ENCODE measurements around the gene HTR3E. TPM values are rescaled to one million over a fixed set of nuclear protein-coding genes. Genes with fewer than 3 reads are reported as not detected.
"Not testable (repeated sequence)": the region's sequence is repeated elsewhere in the genome, so short reads cannot be mapped to it uniquely, and the experiment has no call there.

HTR3E gene, protein sequence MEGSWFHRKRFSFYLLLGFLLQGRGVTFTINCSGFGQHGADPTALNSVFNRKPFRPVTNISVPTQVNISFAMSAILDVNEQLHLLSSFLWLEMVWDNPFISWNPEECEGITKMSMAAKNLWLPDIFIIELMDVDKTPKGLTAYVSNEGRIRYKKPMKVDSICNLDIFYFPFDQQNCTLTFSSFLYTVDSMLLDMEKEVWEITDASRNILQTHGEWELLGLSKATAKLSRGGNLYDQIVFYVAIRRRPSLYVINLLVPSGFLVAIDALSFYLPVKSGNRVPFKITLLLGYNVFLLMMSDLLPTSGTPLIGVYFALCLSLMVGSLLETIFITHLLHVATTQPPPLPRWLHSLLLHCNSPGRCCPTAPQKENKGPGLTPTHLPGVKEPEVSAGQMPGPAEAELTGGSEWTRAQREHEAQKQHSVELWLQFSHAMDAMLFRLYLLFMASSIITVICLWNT
- total RNA-seq, result not detected in 2 replicates

DNA sequence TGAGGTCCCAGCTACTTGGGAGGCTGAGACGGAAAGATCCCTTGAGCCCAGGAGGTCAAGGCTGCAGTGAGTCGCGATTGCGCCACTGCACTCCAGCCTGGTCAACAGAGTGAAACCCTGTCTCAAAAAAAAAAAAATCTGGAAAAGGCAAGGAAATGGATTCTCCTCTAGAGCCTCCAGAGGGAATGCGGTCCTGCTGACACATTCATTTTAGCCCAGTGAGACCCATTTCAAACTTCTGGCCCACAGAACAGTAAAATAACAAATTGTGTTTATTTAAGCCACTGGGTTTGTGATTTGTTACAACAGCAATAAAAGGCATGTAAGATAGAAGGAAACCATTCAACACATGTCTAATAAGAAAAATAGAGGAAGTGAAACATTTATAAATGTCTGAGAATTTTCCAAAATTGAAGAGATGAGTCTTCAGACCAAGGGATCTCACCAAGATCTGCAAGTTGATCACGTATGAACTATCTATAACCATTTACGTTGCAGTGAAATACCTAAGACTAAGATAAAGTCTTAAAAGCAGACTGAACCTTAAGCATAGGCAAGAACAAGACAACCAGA lies at the start of gene HTR3E:
Gene HTR3E (plus strand): TSS at position 254 of the 573 bp plus-strand sequence. CDS start 466 bp downstream, outside the sequence.
- intact Hi-C loops (cut with micrococcal nuclease), result no loop called here
- DNase-seq (ENCODE audit: low spot score), result no peak
- Mint-ChIP-seq H3K9me3 (peaks cover 15% of the 10 kb centered on the region), H3K27ac (no peak within 1 kb of the TSS), H3K27me3 (ENCODE audit: low read depth) (no peaks in the 10 kb centered on the region), H3K4me3 (ENCODE audit: low read depth) (no peak within 1 kb of the TSS), H3K4me1 (ENCODE audit: low read depth) (no peaks in the 10 kb centered on the region), H3K36me3 (ENCODE audit: low read depth) (peaks cover 6% of the 10 kb centered on the region)

DNA sequence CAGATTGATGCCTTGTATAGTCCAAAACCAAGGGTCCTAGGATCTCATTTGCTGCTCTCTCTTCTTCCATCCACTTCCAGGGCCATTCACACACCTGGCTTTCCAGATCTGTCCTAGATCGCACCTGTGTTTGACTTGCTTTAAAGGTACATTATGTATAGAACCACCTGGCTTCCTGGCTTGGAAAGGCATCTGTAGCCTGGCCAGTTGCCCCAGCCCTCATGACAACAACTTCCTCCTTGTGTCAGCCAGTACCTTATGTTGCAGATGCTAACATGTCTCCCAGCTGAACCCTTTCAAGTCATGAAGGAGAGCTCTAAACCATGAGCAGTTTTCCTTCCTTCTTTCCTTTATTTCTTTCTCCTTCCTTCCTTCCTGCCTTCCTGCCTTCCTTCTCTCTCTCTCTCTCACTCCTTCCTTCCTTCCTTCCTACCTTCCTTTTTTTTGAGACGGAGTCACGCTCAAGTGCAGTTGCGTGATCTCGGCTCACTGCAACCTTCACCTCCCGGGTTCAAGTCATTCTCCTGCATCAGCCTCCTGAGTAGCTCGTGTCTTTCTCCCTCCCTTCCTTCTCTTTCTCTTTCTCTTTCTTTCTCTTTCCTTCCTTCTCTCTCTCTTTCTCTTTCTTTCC lies 46.5 kb upstream of the HTR3E start:
- H3K27me3 Mint-ChIP-seq (ENCODE audit: low read depth), result peaks cover 8% of the 10 kb centered on the region
- intact Hi-C loops (cut with micrococcal nuclease), result no loop called here

DNA sequence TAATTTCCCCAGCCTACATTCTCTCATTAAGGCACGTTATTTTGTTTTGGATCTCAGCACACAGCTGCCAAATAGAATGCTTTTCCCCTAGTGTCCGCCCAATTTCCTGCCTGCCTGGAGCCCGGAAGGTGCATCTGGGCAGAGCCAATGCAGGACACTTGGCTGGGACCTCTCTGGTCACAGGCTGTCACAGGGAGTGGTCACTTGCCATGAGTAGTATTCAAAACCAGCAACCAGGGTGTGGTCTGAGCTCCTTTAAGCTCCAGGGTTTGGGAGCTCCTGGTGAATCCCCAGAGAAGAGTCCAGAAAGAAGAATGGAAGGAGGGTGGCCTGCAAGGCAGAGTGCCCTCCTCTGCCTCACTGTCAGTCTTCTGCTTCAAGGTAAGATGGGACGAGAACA lies 44.1 kb upstream of the HTR3E start, which contains the start of gene HTR3C:
Gene HTR3C (plus strand): TSS at position 281 of the 400 bp plus-strand sequence. CDS start 34 bp downstream, at position 315.
- Mint-ChIP-seq H3K4me3 (ENCODE audit: low read depth) (no peak within 1 kb of the TSS), H3K27me3 (ENCODE audit: low read depth) (peaks cover 8% of the 10 kb centered on the region), H3K4me1 (ENCODE audit: low read depth) (no peaks in the 10 kb centered on the region), H3K9me3 (no peaks in the 10 kb centered on the region), H3K27ac (no peak within 1 kb of the TSS), H3K36me3 (ENCODE audit: low read depth) (no peaks in the 10 kb centered on the region)
- intact Hi-C loops (cut with micrococcal nuclease), result no loop called here
- DNase-seq (ENCODE audit: low spot score), result no peak

More for the DNA sequence above, 46.5 kb upstream of the HTR3E start:
- no peaks in the 10 kb centered on the region for H3K36me3 Mint-ChIP-seq (ENCODE audit: low read depth)
- no peak overlapping the region for H3K27ac Mint-ChIP-seq
- no peaks in the 10 kb centered on the region for H3K4me1 Mint-ChIP-seq (ENCODE audit: low read depth)
- H3K9me3 Mint-ChIP-seq, result no peaks in the 10 kb centered on the region
- H3K4me3 Mint-ChIP-seq (ENCODE audit: low read depth), result no peak overlapping the region
- DNase-seq (ENCODE audit: low spot score), result no peak

DNA sequence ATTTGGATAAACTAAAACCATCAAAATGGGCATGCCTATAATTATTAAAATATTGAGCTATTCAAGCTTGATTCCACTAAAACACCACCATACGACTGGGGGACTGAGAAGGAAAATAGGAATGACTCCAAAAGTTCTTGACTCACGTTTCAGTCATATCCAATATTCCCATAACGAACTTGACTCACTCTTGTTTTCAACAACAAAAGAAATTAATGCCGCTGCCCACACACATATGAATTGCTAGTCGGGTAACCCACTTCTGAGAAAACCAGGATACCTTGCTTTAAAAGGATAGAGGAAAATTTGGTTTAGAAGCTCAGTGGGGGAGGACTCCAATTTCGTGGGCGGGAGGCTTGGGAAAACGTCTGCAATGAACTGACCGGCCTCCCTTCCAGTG lies 38.8 kb upstream of the HTR3E start:
- H3K27ac Mint-ChIP-seq, result no peak overlapping the region
- no peaks in the 10 kb centered on the region for H3K4me1 Mint-ChIP-seq (ENCODE audit: low read depth)
- no peak for DNase-seq (ENCODE audit: low spot score)
- peaks cover 2% of the 10 kb centered on the region for H3K27me3 Mint-ChIP-seq (ENCODE audit: low read depth)
- H3K4me3 Mint-ChIP-seq (ENCODE audit: low read depth), result no peak overlapping the region
- no peaks in the 10 kb centered on the region for H3K9me3 Mint-ChIP-seq
- H3K36me3 Mint-ChIP-seq (ENCODE audit: low read depth), result no peaks in the 10 kb centered on the region
- intact Hi-C loops (cut with micrococcal nuclease), result no loop called here

DNA sequence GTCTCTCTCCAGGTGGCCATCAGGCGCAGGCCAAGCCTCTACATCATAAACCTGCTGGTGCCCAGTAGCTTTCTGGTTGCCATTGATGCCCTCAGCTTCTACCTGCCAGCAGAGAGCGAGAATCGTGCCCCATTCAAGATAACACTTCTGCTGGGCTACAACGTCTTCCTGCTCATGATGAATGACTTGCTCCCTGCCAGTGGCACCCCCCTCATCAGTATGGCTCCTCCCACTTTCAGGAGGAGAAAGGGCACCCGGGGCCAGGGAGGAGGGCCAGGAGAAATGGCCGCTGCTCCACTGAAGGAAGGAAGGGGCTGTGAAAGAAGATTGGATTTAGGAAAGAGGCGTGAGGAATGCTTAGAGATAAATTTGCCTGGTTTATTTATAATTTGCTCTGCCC lies 37.4 kb upstream of the HTR3E start:
- Mint-ChIP-seq H3K4me3 (ENCODE audit: low read depth) (no peak overlapping the region), H3K9me3 (no peaks in the 10 kb centered on the region), H3K36me3 (ENCODE audit: low read depth) (no peaks in the 10 kb centered on the region), H3K27me3 (ENCODE audit: low read depth) (peaks cover 6% of the 10 kb centered on the region), H3K4me1 (ENCODE audit: low read depth) (no peaks in the 10 kb centered on the region), H3K27ac (no peak overlapping the region)
- intact Hi-C loops (cut with micrococcal nuclease), result no loop called here
- DNase-seq (ENCODE audit: low spot score), result no peak

DNA sequence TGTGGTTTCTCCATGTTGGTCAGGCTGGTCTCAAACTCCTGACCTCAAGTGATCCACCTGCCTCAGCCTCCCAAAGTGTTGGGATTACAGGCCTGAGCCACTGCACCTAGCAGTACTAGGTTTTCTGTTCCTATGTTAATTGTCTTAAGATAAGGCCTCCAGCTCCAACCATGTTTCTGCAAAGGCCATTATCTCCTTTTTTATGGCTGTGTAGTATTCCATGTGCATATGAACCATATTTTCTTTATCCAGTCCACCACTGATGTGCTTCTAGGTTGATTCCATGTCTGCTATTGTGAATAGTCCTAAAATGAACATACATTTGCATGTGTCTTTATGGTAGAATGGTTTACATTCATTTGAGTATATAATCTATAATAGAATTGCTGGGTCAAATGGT lies 34.2 kb upstream of the HTR3E start:
- intact Hi-C loops (cut with micrococcal nuclease), result no loop called here
- no peak overlapping the region for H3K27ac Mint-ChIP-seq
- no peaks in the 10 kb centered on the region for H3K4me1 Mint-ChIP-seq (ENCODE audit: low read depth)
- no peaks in the 10 kb centered on the region for H3K9me3 Mint-ChIP-seq
- H3K36me3 Mint-ChIP-seq (ENCODE audit: low read depth), result no peaks in the 10 kb centered on the region
- DNase-seq (ENCODE audit: low spot score), result no peak
- H3K27me3 Mint-ChIP-seq (ENCODE audit: low read depth), result peaks cover 6% of the 10 kb centered on the region
- no peak overlapping the region for H3K4me3 Mint-ChIP-seq (ENCODE audit: low read depth)

DNA sequence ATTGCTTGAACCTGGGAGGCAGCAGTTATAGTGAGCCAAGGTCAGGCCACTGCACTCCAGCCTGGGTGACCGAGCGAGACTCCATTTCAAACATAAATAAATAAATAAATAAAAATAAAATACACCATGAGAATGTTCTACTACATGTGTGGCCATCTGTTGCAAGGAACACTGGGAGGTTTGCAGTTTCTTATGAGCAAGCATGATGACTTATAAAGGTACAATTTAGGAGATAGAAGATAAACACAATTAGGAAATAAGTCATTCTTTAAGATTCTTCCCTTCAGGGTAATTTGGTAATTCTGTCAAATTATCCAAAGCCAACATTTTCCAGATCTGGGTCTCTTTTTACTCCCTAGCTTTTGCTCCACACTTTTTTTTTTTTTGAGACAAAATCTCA lies 30.7 kb upstream of the HTR3E start:
- Mint-ChIP-seq H3K36me3 (ENCODE audit: low read depth) (no peaks in the 10 kb centered on the region), H3K9me3 (no peaks in the 10 kb centered on the region), H3K27ac (no peak overlapping the region), H3K27me3 (ENCODE audit: low read depth) (peaks cover 9% of the 10 kb centered on the region), H3K4me1 (ENCODE audit: low read depth) (no peaks in the 10 kb centered on the region), H3K4me3 (ENCODE audit: low read depth) (no peak overlapping the region)
- no peak for DNase-seq (ENCODE audit: low spot score)
- intact Hi-C loops (cut with micrococcal nuclease), result no loop called here

DNA sequence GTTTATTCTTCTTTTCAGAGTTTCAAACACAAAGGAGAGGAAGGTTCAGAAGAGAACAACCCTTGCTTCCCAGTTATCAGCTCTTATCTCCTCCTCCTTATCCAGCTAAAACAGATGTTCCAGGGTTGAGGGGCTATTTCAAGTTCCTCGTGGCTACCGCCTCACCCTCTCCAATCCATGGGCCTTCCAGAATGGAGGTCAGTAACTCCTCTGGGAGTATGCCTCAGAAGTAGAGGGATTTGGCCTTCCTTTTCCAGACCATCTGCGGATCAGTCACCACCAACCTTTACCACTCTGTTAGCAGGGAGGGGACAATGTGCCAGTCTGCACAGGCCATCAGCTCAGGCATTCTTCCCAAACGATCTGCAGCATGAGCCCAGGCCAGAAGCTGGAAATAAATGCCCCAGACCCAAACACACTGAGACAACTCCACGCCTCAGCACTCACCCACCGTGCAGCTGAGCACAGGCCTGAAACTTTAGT lies 29.2 kb upstream of the HTR3E start:
- no peaks in the 10 kb centered on the region for H3K4me1 Mint-ChIP-seq (ENCODE audit: low read depth)
- no peak overlapping the region for H3K27ac Mint-ChIP-seq
- no peaks in the 10 kb centered on the region for H3K36me3 Mint-ChIP-seq (ENCODE audit: low read depth)
- intact Hi-C loops (cut with micrococcal nuclease), result no loop called here
- H3K9me3 Mint-ChIP-seq, result no peaks in the 10 kb centered on the region
- H3K4me3 Mint-ChIP-seq (ENCODE audit: low read depth), result no peak overlapping the region
- peaks cover 9% of the 10 kb centered on the region for H3K27me3 Mint-ChIP-seq (ENCODE audit: low read depth)
- no peak for DNase-seq (ENCODE audit: low spot score)

DNA sequence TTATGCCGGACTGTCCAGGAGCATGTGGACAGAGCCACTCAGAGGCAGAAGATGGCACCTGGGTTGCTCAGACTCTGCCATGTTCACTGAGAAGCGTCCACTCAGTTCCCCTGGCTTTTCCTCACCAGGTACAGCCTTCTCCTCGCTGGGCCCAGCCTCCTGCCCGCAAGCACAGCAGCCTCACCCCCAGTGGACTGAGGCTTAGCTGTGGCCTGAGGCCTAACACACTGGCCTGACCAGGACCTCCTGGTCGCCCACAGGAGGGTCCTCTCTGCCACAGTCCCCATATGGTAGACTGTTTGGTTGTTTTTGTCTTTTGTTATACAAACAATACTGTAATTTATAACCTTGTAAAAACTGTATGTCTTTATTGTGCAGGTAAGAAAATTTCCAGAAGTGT lies 28.5 kb upstream of the HTR3E start:
- peaks cover 9% of the 10 kb centered on the region for H3K27me3 Mint-ChIP-seq (ENCODE audit: low read depth)
- H3K36me3 Mint-ChIP-seq (ENCODE audit: low read depth), result no peaks in the 10 kb centered on the region
- no peaks in the 10 kb centered on the region for H3K9me3 Mint-ChIP-seq
- H3K27ac Mint-ChIP-seq, result no peak overlapping the region
- H3K4me3 Mint-ChIP-seq (ENCODE audit: low read depth), result no peak overlapping the region
- no peak for DNase-seq (ENCODE audit: low spot score)
- intact Hi-C loops (cut with micrococcal nuclease), result no loop called here
- H3K4me1 Mint-ChIP-seq (ENCODE audit: low read depth), result no peaks in the 10 kb centered on the region

DNA sequence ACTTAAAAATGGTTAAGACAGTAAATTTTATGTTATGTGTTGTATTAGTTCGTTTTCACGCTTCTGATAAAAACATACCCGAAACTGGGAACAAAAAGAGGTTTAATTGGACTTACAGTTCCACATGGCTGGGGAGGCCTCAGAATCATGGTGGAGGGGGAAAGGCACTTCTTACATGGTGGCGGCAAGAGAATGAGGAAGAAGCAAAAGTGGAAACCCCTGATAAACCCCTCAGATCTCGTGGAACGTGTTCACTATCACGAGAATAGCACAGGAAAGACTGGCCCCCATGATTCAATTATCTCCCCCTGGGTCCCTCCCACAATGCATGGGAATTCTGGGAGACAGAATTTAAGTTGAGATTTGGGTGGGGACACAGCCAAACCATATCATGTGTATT lies 25.7 kb upstream of the HTR3E start:
- H3K4me3 Mint-ChIP-seq (ENCODE audit: low read depth); H3K9me3 Mint-ChIP-seq; H3K27me3 Mint-ChIP-seq (ENCODE audit: low read depth); H3K36me3 Mint-ChIP-seq (ENCODE audit: low read depth); DNase-seq (ENCODE audit: low spot score); H3K4me1 Mint-ChIP-seq (ENCODE audit: low read depth); intact Hi-C loops (cut with micrococcal nuclease); H3K27ac Mint-ChIP-seq: not testable (repeated sequence)

DNA sequence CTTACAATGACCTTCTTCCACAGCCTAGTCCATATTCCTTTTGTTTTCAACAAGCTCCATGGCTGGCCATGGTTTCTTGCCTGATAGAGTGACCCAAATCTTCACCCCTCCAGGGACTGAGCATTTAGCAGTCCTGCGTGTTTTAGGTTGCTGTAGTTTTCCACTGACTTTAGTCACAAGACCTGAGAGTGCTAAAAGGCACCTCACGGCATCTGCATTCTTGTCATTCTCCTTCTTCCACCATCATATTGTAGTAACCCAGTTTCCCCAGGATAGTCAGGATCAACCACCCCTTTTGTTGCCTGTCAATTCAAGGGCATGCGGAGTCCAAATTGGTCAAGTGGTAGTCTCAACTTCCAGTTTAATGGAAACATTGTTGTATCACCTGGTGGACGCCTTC lies 23.2 kb upstream of the HTR3E start:
- Mint-ChIP-seq H3K36me3 (ENCODE audit: low read depth) (no peaks in the 10 kb centered on the region), H3K27ac (no peak overlapping the region), H3K27me3 (ENCODE audit: low read depth) (peaks cover 8% of the 10 kb centered on the region), H3K4me1 (ENCODE audit: low read depth) (no peaks in the 10 kb centered on the region), H3K9me3 (no peaks in the 10 kb centered on the region), H3K4me3 (ENCODE audit: low read depth) (no peak overlapping the region)
- no peak for DNase-seq (ENCODE audit: low spot score)
- intact Hi-C loops (cut with micrococcal nuclease), result no loop called here

DNA sequence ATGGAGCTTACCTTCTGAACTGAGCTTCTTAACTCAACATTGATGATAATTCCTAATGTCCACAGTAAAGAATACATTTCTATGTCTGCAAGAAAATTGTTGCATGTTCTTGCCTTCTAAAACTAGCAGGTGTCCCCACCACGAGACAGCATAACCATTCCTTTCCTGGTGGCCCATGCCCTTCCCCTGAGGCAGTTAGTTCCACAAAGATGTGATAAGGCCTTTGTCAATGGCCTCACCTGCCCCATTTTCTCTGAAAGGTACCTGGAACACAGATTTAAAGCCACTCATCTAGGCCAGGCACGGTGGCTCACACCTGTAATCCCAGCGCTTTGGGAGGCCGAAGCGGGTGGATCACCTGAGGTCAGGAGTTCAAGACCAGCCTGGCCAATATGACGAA lies 21.0 kb upstream of the HTR3E start:
- H3K27me3 Mint-ChIP-seq (ENCODE audit: low read depth), result peaks cover 7% of the 10 kb centered on the region
- H3K27ac Mint-ChIP-seq, result no peak overlapping the region
- H3K9me3 Mint-ChIP-seq, result no peaks in the 10 kb centered on the region
- H3K36me3 Mint-ChIP-seq (ENCODE audit: low read depth), result no peaks in the 10 kb centered on the region
- intact Hi-C loops (cut with micrococcal nuclease), result no loop called here
- no peaks in the 10 kb centered on the region for H3K4me1 Mint-ChIP-seq (ENCODE audit: low read depth)
- DNase-seq (ENCODE audit: low spot score), result no peak
- H3K4me3 Mint-ChIP-seq (ENCODE audit: low read depth), result no peak overlapping the region

DNA sequence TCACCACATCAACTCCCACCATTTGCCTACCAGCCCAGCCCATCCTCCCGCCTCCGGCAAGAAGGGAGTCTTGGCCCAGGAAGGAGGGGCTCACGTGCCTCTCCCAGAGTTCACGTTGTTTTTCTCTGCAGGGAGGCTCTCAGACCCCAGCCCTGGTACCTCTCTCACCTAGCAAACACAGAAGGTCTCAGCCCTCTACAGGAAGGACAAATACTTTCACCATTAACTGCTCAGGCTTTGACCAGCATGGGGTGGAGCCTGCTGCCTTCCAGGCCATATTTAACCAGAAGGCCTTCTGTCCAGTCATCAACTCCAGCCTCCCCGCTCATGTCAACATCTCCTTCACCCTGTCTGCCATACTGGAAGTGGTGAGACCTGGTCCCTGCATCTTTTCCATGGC lies 19.0 kb upstream of the HTR3E start:
- H3K4me1 Mint-ChIP-seq (ENCODE audit: low read depth), result no peaks in the 10 kb centered on the region
- H3K36me3 Mint-ChIP-seq (ENCODE audit: low read depth), result no peaks in the 10 kb centered on the region
- DNase-seq (ENCODE audit: low spot score), result no peak
- no peak overlapping the region for H3K4me3 Mint-ChIP-seq (ENCODE audit: low read depth)
- H3K27ac Mint-ChIP-seq, result no peak overlapping the region
- peaks cover 3% of the 10 kb centered on the region for H3K27me3 Mint-ChIP-seq (ENCODE audit: low read depth)
- intact Hi-C loops (cut with micrococcal nuclease), result no loop called here
- H3K9me3 Mint-ChIP-seq, result no peaks in the 10 kb centered on the region
